Measurements from ENCODE around the gene PTK6. TPM values are rescaled to one million over a fixed set of nuclear protein-coding genes. Genes with fewer than 3 reads are reported as not detected.

The PTK6 gene
- total RNA-seq, 1 donor from 2014 or later: 4.9 TPM

DNA sequence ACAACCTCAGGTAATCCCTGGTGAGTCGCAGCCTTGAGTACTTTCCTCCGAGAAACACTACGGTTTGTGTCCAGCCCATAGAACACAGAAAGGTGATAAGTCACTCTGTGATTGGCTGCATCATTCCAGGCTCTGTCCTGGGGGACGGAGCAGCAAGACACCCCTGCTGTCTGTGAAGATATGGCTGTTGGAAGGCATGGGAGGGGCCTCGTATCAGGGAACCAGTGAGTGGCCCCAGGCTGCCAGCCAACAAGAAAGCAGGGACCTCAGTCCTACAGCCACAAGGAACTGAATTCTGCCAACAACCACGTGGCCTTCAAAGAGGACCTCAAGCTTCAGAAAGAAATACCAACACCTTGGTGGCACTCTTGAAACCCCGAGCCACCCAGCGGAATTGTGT, 31.9 kb downstream of the PTK6 start:
- TF ChIP-seq, protein P1, sequence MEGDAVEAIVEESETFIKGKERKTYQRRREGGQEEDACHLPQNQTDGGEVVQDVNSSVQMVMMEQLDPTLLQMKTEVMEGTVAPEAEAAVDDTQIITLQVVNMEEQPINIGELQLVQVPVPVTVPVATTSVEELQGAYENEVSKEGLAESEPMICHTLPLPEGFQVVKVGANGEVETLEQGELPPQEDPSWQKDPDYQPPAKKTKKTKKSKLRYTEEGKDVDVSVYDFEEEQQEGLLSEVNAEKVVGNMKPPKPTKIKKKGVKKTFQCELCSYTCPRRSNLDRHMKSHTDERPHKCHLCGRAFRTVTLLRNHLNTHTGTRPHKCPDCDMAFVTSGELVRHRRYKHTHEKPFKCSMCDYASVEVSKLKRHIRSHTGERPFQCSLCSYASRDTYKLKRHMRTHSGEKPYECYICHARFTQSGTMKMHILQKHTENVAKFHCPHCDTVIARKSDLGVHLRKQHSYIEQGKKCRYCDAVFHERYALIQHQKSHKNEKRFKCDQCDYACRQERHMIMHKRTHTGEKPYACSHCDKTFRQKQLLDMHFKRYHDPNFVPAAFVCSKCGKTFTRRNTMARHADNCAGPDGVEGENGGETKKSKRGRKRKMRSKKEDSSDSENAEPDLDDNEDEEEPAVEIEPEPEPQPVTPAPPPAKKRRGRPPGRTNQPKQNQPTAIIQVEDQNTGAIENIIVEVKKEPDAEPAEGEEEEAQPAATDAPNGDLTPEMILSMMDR (IDR thresholded peaks at IDR 0.05): no peak
- H3K4me1 ChIP-seq: no peaks in the 10 kb centered on the region
- no peak overlapping the region for H3K4me3 ChIP-seq
- no peak for ATAC-seq
- peaks cover 17% of the 10 kb centered on the region for H3K27me3 ChIP-seq
- no peaks in the 10 kb centered on the region for H3K36me3 ChIP-seq
- H3K9me3 ChIP-seq: no peaks in the 10 kb centered on the region
- intact Hi-C loops (cut with DNase I): no loop called here
- H3K27ac ChIP-seq: no peak overlapping the region
- DNase-seq: no peak

- no peak for ATAC-seq
- Histone ChIP-seq H3K36me3 (no peaks in the 10 kb centered on the region), H3K9me3 (no peaks in the 10 kb centered on the region), H3K4me1 (no peaks in the 10 kb centered on the region), H3K27ac (no peak overlapping the region), H3K4me3 (no peak overlapping the region), H3K27me3 (peaks cover 23% of the 10 kb centered on the region)
- intact Hi-C loops (cut with DNase I): no loop called here
- DNase-seq: no peak
- TF ChIP-seq, protein P1 (IDR thresholded peaks at IDR 0.05): no peak
These were observed 32.5 kb downstream of the PTK6 start for GRCh38 chr20:63504642-63505041.

- Histone ChIP-seq H3K36me3 (no peaks in the 10 kb centered on the region), H3K27ac (no peak overlapping the region), H3K4me3 (no peak overlapping the region), H3K9me3 (no peaks in the 10 kb centered on the region), H3K4me1 (peaks cover 3% of the 10 kb centered on the region), H3K27me3 (peaks cover 28% of the 10 kb centered on the region)
- TF ChIP-seq, protein P1 (IDR thresholded peaks at IDR 0.05): no peak
- intact Hi-C loops (cut with DNase I): no loop called here
- no peak for DNase-seq
- ATAC-seq: no peak
These were observed 33.7 kb downstream of the PTK6 start for GRCh38 chr20:63503524-63503923.

- no peak overlapping the region for H3K27ac ChIP-seq
- TF ChIP-seq, protein P1 (IDR thresholded peaks at IDR 0.05): no peak
- ATAC-seq (no peak), DNase-seq (no peak)
- no peaks in the 10 kb centered on the region for H3K9me3 ChIP-seq
- H3K4me3 ChIP-seq: no peak overlapping the region
- peaks cover 3% of the 10 kb centered on the region for H3K4me1 ChIP-seq
- intact Hi-C loops (cut with DNase I): no loop called here
- peaks cover 36% of the 10 kb centered on the region for H3K27me3 ChIP-seq
- H3K36me3 ChIP-seq: no peaks in the 10 kb centered on the region
These were observed 34.5 kb downstream of the PTK6 start for GRCh38 chr20:63502671-63503172.

DNA sequence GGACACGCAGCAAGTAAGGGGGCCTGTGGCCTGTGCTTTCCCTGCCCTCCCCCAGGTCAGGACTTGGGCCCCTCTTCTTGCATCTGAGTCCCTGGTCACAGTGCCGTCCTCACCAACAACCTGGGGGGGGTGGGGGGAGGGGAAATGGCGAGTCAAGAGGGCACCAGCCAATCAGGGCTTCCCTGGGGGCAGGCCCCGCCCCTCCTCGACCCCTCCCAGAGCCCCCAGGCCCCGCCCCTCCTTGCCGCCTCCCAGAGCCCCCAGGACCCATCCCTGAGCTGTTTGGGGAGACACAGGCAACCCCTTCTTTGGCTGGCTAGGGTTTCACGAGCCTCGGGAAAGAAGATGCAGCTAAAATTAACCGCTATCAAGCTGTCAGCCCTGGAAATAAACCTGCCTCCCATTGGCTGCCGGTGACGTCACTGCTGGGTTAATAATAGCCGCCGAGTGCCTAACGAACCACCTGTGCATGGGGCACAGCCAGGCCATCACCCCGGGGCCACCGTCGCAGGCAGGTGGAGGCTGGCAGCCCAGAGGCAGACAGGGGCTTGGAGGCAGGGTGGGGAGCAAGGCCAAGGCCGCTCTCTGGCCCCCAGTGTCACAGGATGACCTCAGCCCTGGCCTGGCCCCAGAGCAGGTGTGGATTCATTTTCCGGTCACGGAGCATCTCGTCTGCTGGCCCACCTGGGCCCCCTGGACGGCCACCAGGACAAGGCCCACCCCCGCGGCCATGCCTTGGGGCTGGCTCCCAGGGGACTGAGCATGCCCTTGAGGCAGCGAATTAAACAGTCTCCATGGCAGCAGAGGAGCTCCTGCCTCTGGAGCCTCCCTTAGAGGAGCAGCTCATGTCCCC, 35.1 kb downstream of the PTK6 start:
- Histone ChIP-seq H3K36me3 (no peaks in the 10 kb centered on the region), H3K4me1 (peaks cover 3% of the 10 kb centered on the region), H3K27ac (no peak overlapping the region), H3K27me3 (peaks cover 42% of the 10 kb centered on the region), H3K4me3 (no peak overlapping the region), H3K9me3 (no peaks in the 10 kb centered on the region)
- no peak for DNase-seq
- no peak for ATAC-seq
- intact Hi-C loops (cut with DNase I): no loop called here
- TF ChIP-seq, protein P1 (IDR thresholded peaks at IDR 0.05): no peak

Data from upper lobe of right lung (tissue), 1 donor.